ENCODE data around the gene WIPF1.
A peak's percentile ranks its signal among the peaks of the same experiment; 100 is the strongest.

WIPF1 gene

DNA sequence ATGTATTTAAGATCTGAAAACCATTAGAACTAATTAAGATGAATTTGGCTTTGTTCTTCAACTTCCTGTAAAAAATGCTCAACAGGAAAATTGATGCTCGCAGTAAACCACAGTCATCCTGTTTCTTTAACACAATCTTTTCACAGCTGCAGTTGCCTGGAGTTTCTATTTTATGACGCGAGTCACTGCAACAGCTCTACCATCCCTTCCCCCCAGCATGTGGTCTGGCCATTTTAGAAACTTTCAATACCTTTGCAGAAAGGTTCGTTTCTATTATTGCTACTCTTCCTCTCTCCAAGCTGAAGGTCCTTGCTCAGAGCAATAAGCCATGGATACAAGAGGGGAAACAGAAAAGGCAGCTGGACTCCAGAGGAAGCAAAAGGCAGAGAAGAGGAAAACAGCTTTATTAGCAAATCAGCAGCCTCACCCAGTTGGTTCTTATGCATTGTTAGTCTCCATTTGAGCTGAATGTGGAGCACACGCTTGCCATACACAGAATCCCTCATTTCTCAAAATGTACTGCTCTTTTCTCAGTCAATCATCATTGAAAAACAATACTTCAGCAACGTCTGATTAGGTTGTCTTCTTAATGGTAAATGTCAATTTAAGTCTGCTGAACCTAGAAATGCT, 3.9 kb downstream of the WIPF1 start:
- peak; percentile 82 for DNase-seq

DNA sequence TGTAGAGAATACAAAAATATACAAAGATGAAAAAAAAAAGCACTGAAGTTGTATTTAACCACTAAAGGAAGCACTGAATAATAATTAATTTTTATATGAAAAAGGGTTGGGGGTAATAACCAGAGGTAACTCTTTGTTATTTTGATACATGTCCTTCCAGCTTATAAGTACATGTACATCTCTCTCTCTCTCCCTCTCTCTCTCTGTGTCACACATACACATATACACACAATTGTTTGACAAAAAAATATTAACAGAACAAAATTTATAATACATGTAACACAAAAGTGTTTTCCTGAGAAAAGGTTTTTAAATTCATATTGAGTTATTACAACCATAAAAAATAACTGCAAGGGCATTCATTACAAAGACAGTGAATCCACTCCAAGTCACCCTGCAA, 4.6 kb downstream of the WIPF1 start:
- DNase-seq: no peak

DNA sequence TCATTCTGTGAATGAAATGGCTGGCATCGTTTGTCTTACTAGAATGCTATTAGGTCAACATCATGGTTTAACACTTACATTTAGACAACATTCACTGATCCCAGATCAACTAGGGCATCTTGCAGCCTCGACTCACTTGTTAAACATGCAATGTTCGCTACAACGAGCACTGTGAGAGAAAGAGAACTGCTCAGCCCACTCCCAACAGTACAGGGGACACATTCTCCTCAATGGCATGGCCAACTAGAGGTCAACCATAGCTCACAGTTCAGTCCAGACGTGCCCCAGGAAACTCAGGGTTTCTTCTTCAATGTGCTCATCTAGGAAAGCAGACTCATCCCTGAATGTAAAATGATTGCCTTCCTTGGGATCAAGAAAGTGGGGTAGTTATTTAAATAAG, 5.9 kb downstream of the WIPF1 start:
- DNase-seq: no peak

DNA sequence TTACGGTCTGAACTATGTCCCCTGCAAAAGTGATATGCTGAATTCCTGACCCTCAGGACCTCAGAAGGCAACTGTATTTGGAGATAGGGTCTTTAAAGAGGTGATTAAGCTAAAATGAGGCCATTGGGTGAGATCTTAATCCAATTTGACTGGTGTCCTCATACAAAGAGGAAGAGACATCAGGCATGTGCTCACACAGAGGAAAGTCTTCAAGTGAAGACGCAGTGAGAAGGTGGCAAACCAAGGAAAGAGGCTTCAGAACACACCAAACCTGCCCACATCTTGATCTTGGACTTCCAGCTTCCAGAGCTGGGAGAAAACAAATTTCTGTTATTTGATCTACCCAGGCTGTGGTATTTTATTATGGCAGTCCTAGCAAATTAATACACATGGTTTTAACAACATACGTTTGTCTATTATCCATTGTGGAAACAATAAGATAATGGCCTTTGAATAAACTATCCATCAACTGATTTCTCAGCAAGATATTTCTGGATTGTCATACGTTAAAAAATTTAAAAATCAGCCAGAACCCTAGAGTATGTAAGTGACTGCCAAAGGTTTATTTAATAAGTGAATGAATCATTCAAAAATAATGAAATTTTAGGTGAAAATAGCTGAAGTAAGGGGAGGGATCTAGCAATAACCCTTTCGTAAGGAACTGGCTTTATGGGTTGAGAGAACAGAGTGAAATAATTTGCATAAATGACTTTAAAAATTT, 6.5 kb downstream of the WIPF1 start:
- no peak for DNase-seq

DNA sequence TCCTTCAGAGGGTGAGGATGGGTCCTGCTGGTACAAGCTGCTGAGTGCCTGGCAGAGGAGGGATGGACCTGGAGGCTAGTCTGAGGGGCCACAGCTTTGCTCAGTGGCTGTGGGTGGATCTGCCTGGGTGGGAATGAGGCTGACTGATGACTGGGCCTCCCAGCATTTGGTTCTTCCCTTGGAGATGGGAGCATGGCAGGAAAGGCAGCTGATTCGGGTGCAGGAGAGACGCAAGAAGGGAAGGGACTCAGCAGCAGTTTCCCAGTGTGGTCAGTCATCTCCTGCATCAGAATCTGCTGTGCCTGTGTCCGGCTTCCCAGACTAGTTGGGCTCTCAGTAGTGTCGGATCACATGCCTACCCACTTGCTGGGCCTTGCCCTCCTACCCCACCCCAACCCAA, 7.3 kb downstream of the WIPF1 start:
- DNase-seq: no peak

DNA sequence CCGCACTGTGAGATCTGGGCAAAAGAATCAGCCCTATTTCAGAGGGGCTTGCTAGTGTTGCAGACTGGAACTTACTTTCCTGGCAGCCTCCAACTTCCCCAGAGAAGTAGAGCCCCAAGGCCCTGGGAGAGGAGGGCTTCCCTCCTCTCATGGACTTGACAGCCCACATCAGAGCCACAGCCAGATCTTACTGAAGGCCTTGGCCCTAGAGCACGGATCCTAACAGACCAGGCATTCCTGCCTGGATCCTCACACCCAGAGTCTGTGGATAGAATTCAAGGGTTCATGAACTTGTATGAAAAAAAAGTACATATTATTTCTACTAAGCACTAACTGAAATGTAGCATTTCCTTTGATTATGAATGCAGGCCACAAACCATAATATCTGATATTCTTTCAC, 8.3 kb downstream of the WIPF1 start:
- no peak for DNase-seq

DNA sequence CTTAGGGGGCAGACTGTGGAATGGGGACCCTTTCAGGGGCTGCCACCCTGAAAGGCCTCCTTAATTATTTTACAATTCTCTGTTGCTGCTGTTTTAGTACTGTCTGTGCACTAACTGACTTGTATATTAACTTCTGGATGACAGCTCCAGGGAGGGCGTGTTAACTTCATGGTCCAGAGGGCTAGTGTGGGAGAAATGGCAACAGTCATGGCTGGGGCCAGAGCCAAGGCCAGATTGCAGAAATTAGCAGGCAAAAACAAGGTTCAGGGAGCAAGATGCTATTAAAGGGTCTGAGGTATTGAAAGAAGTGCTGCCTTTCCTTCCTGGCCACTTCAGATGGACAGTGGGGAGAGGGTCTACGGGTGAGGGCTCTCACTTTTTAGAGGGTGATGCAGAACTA, 9.1 kb downstream of the WIPF1 start:
- DNase-seq: no peak

DNA sequence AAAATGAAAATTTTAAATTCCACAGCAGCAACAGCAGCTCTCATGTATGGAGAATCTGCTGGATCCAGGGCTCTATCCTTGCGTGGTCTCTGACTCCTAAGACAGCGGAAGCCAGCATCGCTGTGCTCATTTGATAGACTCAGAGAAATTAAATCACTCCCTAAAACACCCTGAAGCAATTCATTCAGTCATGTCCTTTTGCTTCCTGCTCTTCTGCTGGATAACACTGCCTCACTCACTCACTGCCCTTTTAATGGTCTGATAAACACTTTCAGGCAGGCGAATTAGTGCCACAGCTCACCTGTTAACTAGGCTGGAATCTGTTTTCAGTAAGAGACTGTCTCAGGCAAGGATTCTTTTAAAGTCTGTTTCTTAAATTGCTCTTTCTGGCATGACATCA, 10.0 kb downstream of the WIPF1 start:
- no peak for DNase-seq

DNA sequence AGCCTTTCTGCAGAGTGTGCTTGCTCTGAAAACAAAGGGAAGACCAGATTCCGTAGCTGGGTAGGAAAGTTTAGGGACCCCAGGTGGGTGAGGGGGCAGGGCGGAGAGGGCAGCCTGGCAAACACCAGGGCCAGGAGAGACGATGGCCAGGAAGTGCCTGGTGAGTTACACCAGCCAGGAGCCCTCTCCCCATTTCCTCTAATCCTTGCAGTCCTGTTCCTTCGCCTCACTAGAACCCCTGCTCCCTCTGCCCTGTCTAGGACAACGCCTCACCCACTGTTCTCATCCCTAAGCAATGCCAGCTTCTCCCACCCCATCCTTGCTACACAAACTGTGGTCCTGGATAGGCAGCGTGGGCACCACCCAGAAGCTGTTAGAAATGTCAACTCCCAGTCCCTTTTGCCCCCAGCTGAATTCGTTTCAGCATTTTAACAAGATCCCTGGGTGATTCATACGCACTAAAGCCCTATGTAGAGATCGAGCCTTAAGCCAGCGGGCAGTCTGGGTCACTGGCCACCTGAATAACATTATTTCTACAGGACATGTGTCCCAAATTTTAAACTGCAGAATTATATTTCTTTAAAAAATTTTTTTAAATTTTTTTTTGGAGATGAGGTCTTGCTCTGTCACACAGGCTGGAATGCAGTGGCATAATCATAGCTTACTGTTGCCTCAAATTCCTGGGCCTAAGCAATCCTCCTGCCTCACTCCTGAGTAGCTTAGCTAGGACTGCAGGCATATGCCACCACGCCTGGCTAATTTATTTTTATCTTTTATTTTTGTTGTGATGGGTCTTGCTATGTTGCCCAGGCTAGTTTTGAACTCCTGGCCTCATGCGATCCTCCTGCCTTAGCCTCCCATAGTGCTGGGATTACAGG, 10.9 kb downstream of the WIPF1 start:
- DNase-seq: no peak

DNA sequence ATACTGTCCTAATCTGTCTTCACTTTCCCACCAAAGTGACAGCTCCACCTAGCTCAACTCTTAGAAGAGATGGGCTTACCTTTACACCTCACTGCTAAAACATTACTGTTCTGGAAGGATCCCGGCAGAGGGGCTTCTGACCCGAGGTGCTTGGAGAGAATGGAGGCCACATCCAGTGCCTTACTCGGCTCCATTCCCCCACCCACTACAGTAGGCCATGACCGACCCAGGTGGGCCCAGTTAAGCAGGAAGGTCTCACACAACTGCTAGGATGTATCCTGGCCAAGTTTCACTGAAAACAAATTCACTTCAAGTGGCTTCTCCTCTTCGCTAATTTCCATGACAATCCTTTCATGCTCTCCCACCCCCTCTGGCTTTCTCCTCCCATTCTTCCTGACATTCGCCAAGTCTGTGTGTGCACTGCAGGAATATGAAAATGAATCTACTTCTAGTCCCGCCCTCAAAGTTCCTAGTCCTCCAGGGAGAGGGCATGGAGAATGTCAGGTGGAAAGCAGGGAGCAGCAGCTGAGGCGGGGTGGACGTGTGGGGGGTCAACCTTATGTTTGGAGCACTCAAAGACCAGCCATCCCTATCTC, 11.8 kb downstream of the WIPF1 start:
- no peak for DNase-seq

DNA sequence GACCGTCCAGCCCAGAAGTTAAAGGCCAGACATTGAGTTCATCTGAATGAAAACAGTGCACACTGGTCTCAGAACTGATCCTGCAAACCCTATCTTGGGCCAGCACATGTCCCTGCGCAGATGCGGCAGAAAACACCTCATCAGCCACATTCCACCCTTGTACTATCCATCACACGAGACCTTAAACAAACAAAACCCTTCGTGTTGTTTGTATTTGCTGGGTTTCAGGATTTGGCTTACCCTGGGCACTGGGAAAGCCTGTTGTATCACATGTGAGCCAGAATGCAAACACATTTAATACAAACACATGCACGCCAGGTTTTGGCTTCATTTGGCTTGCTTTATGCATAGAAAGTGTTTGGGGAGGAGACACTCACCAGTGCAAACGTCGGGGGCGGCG, 12.5 kb downstream of the WIPF1 start:
- no peak for DNase-seq

DNA sequence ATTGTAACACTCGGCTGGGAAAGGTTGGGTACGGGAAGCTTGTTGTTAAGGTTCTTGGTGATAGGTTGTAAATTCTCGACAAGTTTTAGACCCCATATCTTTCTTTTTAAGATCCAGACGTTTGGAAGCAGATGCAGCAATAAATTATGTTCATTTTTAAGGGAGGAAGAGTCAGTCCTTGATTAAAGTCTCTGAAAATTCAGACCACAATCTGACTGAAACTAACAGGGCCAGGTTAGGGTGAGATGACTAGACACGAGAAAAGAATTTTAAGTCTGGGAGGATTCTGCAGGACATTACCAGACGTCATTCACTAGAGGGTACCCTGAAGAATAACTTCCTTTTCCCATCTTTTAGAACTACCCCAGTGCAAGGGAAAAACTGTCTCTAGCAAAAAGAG, 16.1 kb downstream of the WIPF1 start:
- no peak for DNase-seq

DNA sequence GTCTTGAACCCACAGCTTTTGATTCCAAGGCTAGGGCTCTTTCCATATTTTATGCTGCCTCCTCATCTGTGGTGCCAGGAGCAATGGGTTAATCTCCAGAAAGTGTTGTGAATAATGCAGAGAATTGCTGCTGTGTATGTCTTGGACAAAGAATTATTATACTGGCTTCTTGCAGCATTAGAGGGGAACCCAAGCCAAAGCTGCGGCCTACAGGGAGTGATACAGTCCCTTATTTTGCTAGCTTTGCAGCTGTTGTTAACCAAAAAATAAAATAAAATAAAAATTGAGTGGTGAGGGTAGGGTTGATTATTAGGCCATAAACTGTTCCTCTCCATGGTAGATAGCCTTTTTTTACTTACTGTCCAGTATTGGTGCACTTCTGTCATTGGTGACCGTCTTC, 16.7 kb downstream of the WIPF1 start:
- no peak for DNase-seq

DNA sequence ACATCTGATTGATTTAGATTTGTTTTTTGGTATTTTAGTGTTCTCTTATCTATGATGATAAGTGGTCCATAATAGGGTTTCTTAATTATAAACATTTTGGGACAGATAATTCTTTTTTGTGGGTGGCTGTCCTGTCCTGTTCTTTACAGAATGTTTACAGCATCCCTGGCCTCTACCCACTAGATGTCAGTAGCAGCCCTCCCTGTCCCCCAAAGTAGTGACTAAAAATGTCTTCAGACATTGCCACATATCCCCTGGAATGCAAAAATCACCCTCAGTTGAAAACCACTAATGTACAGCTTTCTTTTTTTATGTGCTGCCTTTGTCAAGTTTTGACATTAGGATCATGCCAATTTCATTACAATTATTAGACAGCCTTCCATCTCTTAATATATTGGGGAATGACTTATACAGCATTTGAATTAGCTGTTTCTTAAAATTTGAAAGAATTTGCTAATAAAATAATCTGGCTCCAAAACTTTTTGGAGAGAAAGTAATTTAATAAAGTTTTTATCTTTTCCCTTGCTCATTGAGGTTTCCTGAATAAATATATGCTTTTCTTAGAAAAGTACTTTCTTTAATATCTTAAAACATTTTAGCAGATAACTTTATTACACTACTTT, 19.5 kb downstream of the WIPF1 start:
- DNase-seq: peak; percentile 79

DNA sequence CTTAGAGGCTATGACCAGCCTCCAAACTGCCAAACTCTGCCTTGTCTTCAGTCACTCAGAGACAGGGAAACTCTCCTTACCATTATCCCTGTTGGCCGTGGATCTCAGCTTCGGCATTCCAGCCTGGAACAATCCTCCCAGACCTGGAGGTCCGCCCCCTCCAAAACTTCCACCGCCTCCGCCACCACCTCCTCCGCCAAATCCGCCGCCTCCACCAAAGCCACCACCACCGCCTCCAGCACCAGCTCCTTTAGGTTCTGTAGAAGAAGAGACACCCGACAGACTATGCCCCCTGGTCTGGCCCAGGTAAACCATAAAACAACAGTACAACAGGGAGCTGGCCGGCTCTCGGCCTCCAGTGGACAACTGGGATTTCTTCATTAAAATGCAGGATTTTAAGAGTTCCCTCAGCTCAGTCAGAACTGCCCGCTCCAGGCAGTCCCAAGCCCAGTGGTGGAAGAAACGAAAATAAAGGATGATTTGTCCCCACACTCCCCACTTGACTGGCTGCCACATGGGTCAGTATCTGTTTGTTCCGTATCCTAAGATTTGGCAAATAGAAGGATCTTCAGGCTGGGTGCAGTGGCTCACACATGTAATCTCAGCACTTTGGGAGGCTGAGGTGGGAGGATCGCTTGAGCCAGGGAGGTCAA, 22.4 kb downstream of the WIPF1 start:
- no peak for DNase-seq

DNA sequence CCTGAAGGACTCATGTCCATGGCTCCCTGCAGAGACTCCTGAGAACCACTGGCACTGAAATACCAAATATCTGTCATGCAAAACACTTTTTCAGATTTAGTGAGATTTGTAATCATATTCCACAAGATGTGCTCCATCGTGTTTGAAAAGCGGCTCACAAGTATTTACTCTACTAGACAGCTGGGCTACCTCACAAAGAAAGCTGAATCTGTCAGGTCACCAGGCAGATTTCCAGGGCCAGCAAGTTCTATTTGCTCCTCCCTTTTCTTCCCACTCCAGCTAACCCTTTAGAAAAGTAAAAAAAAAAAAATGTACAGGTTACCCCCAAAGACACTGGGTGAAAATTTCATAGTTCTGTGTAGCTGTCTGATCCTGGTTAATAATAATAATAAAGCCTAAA, 22.9 kb downstream of the WIPF1 start:
- DNase-seq: no peak

DNA sequence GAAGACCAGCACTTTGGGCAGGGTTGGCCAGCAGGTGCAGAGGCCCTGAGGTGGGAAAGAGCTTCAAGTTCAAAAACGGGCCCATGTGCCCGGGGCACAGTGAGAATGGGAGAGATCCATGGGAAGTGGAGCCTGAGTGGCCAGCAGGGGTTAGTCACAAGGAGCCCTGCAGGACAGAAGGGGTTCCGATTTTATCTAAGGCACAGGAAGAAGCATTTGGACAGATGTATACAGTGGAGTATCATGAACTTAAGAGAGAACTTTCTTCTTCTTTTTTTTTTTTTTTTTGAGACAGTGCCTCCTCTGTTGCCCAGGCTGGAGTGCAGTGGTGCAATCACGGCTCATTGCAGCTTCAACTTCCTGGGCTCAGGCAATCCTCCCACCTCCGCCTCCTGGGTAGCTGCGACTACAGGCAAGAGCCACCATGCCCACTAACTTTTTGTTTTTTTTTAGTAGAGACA, 24.0 kb downstream of the WIPF1 start:
- peak; percentile 73 for DNase-seq

DNA sequence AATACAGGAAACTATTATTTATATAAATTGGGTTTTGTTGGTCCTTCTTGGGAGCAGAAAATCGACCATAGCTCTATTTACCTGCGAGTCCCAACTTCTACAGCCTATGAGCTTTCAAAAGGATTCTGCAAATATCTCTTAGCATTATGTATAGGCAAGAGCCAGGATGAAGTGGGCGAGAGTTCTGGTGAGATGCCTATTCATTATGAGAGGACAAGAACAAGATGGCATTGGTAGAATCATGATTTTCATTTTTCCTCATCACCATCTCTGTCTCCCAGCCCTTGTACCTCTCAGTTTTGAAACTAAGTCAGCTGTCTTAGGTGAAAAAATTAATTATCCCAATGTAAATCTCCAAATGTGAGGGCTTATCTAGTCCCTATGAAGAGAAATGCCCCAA, 25.0 kb downstream of the WIPF1 start:
- no peak for DNase-seq

DNA sequence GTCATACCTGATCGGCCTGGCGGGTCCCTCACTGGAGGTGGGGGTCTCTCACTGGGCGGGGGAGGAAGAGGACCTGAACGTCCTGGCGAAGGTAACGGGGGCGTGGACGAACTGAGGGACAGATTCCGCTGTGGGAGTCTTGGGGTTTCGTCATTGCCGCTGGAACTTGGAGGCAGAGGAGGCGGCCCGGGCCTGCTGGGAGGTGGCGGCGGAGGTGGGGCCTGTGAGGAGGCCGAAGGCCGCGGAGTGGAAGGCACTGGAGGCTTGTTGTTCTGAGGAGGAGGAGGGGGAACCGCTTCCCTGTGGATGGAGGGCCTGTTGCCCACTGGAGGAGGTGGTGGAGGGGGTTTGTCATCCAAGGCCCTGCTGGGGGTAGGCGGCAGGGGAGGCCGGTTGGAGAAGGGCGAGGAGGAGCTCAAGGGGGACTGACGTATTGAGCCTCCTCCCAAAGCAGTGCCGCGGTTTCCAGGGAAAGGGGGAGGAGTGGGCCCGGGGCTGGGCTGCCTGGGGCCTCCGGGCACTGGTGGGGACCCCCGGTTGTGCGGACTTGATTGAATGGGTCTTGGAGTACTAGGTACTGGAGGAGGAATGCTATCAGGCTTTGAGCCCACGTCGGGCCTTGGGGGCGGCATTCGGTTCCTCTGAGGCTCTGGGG, 25.8 kb downstream of the WIPF1 start:
- DNase-seq: no peak

DNA sequence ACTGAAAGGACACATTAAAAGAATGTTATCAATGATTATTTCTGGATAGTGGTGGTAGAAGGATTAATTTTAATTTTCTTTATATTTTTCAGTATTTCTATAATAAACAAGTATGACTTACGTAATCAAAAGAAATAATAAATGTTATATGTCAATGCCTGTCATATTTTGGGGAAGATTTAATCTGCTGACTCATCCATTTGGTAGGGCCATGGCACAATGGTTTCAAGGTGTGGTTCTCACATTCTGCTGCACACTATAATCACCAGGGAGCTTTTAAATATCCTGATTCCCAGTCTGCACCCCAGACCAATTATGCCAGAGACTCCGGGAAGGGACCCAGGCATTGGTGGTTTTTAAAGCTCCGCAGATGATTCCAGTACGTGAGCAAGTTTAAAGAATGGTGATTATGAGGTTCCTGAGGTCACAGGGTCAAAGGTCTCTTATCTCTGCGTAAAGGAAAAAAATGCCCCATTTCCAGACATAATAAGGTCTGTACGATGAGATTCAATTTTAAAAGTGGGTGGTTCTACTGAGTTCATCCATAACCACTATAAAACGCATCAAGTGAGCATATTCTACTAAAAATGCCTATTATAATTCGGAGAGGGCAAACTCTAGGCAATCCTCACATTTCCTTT, 27.2 kb downstream of the WIPF1 start:
- no peak for DNase-seq

DNA sequence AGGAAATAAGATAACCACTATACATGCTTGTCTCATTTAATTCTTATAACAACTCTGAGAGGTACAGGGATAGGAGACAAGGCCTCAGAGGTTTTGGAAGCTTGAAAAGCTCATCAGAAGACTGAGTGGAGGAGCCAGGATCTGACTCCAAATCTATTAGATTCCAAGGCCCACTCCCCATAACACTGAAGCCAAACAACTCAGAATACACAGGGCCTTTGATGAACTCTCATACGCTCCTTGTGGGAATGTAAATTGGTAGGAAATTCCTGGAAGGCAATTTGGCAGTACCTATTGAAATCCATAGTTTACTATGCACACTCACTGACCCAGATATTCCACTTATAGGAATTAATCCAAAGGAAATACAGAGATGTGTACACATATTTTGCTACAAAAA, 27.9 kb downstream of the WIPF1 start:
- no peak for DNase-seq
